Epithelial cell of proximal tubule (primary cell): ENCODE results near the gene PDE6D. TPM values are rescaled to one million over a fixed set of nuclear protein-coding genes. Genes with fewer than 3 reads are reported as not detected.

Experiments used
- DNase-seq: peaks from one replicate; pipeline ENCODE4 v3.0.0-alpha.2; 2011; ENCODE audit warnings: low read depth
- H3K4me3 ChIP-seq: 2 replicates; pipeline ENCODE4 v1.5.1; 2011; ENCODE audit warnings: low read depth, mild to moderate bottlenecking, low read length
- total RNA-seq: library from RNA; depleted of rRNA; stranded (reverse); fragments of >200 nt; gene quantifications from 2 replicates; pipeline ENCODE4 v1.2.3, GENCODE V29; 2015
- TF ChIP-seq, protein P1 (sequence below): conservative IDR thresholded peaks from 2 replicates; pipeline ENCODE4 v1.5.1; 2012; ENCODE audit warnings: low read depth, mild to moderate bottlenecking, low read length

Gene PDE6D
- 28.5 and 32.9 TPM in 2 replicates for total RNA-seq

DNA sequence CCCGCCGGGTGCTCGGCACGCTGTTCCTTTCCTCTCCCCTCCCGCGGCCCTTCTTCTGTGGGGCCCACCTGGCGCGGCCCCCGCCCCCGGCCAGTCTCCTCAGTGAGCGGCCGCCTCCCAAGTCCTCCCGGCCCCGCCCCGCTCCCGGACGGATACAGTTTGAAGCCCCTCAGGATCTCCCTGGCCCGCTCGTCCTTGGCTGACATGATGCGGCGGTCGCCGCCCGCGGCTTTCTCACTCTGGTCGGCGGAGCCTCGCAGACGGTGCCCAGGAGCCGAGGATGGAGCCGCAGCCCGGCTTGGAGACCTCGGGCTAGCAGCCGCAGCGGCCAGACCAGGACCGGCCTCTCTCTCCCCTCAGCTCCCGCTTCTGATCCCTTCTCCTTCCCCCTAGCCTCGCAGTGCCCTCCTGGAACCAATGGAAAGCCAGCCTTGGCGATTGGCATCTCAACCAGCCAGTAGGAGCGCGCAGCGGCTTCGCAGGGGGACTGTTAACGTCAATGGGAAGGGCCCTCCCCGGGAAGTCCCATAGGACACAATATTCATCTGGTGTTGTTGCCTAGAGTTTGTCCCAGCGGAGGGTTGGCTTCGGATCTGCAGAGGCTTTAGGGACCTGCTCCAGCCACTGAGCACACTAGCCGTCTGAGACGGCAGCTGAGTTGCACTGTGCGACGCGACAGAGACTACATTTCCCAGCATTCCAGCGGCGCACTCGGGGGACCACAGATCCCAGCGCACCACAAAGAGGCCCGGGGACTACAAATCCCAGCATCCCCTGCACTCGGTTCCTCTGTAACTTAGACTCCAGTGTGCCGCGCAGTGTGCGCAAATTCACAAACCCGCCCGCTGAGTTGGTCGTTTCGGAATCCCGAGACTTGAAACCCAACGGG, at the start of gene PDE6D:
Gene PDE6D (minus strand): TSS at position 374 of the 889 bp plus-strand sequence. CDS start 168 bp downstream, at position 206.
- peak within 1 kb of the TSS; percentile 84 for H3K4me3 ChIP-seq
- DNase-seq, result peak; percentile 91
- TF ChIP-seq, protein P1, sequence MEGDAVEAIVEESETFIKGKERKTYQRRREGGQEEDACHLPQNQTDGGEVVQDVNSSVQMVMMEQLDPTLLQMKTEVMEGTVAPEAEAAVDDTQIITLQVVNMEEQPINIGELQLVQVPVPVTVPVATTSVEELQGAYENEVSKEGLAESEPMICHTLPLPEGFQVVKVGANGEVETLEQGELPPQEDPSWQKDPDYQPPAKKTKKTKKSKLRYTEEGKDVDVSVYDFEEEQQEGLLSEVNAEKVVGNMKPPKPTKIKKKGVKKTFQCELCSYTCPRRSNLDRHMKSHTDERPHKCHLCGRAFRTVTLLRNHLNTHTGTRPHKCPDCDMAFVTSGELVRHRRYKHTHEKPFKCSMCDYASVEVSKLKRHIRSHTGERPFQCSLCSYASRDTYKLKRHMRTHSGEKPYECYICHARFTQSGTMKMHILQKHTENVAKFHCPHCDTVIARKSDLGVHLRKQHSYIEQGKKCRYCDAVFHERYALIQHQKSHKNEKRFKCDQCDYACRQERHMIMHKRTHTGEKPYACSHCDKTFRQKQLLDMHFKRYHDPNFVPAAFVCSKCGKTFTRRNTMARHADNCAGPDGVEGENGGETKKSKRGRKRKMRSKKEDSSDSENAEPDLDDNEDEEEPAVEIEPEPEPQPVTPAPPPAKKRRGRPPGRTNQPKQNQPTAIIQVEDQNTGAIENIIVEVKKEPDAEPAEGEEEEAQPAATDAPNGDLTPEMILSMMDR, result no peak

DNA sequence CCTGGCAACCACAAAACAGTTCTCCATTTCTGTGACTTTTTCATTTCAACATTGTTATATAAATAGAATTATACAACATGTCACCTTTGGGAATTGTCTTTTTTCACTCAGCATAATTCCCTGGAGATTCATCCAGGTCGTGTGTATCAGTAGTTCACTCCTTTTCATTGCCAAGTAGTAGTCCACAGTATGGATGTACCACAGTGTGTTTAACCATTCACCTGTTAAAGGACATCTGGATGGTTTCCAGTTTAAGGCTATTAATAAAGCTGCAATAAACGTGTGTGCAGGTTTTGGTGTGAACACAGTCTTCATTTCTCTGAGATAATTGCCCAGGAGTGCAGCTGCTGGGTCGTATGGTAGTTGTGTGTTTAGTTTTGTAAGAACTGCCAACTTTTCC, 40.8 kb upstream of the PDE6D start:
- no peak for DNase-seq
- TF ChIP-seq, protein P1, result no peak
- no peak overlapping the region for H3K4me3 ChIP-seq

DNA sequence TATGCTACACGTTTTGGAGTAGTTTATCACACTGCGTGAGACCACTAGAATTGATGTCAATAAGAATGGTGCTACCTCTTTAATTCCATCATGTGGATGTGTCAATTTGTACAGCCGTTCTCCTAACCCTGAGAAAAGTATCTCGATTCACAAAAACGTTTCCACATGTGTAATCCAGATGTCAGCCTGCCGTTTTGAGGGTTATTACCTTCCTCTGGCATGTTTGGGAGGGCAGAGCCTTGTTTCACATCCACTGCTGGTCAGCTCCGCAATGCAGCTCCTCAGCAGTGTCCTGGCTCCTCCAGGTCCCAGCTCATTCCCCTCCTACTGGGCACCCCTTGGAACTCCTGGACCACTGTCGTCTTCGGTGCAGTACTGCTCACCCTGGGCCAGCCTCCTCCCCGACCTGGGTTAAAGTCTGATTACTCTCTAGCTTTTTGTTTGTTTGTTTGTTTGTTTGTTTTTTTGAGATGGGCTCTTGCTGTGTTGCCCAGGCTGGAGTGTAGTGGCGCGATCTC, 39.8 kb upstream of the PDE6D start:
- no peak overlapping the region for H3K4me3 ChIP-seq
- no peak for DNase-seq
- TF ChIP-seq, protein P1, result no peak

DNA sequence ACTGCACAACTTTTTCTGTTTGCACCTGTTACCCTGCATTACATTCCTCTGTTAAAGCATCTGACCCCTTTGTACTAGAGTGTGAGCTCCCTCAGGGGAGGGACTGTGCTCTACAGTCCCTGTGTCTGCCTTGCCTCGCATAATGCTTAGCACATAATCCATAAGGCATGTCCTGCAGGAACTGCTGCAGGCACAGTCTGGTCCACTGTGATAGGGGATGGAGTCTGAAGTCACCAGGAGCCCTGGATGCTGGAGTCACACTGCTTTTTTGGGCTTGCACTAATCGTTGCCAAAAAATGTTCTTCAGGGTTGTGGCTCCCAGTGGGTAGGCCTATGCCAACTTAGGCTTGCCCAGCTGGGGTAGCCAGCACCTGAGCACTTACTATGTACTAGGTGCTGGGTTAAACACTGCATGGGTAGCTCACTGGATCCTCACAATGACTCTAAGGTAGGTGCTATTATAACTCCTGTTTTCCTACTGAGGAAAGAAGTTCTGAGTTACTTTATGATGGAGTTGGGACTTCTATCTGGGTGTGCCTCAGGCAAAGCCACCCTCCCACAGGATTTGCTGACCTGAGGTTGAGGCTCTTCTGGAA, 38.5 kb upstream of the PDE6D start:
- TF ChIP-seq, protein P1, result no peak
- no peak for DNase-seq
- H3K4me3 ChIP-seq, result no peak overlapping the region

DNA sequence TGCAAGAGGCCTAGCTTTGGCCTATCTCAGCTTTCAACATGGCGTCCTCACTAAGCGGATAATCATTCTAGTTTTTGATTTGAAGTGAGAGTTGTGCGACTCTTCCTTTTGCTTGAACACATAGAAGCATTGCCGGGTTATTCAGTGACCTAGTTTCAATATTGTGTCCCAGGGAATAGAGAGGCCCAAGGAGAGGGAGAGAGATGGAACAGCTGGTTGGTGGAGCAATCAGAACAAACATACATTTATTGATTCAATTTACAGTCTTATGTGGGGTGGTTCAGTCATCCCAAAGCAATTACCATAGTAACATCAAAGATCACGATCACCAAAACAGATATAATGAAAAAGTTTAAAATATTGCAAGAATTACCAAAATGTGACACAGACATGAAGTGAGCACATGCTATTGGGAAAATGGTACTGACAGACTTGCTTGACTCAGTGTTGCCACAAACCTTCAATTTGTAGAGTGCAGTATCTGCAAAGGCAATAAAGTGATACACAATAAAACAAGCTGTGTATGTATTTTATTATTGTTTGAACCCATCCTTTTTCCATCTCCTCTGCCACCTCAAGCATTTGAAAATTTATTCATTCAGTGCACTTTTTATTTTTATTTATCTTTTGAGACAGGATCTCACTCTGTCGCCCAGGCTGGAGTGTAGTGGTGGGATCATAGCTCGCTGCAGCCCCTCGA, 35.4 kb upstream of the PDE6D start:
- H3K4me3 ChIP-seq, result no peak overlapping the region
- no peak for DNase-seq
- TF ChIP-seq, protein P1, result no peak

DNA sequence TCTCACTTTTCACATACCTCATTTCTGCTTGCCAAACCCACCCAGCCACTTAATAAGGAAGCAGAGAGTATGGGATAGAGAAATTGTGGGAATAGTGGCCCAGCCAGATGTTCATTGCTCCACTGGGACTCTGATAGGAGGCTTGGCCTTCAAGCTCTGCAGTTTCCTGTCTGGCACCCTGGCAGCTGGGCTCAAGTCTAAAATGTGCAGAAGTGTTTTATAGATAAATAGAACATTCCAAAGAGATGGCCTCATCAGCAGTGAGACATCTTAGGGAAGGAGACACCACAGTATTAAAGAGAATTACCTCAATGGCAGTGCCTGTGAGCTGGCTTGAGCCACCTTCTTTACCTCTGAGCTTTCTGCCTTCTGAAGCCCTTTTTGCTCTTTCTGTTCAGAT, 29.8 kb upstream of the PDE6D start:
- no peak overlapping the region for H3K4me3 ChIP-seq
- TF ChIP-seq, protein P1, result no peak
- DNase-seq, result no peak
